HL-60/S4 treated with phorbol 12-myristate 13-acetate at 8.2 ng/mL for 4 days and 3 days (cell line): Measurements from ENCODE around the gene TBC1D7.

Experiments used
- in situ Hi-C: fragments of 300-500 bp; cut with MboI; formaldehyde crosslinking; loops from 2 replicates; pipeline ENCODE4 v1.15.0; 2022; ENCODE audit warnings: low sequenced_read_pairs

Gene TBC1D7

GRCh38 chr6:13297391-13297790 is 30.9 kb downstream of the TBC1D7 start:
- in situ Hi-C loops = no loop called here

- in situ Hi-C loops = no loop called here
These were observed 31.8 kb downstream of the TBC1D7 start for GRCh38 chr6:13296536-13296997.

- in situ Hi-C loops = no loop called here
These were observed 32.8 kb downstream of the TBC1D7 start for GRCh38 chr6:13295576-13295975.

- in situ Hi-C loops = no loop called here
These were observed 33.8 kb downstream of the TBC1D7 start for GRCh38 chr6:13294499-13295069.

GRCh38 chr6:13292774-13293173 is 35.6 kb downstream of the TBC1D7 start:
- in situ Hi-C loops = no loop called here

- in situ Hi-C loops = no loop called here
These were observed 38.0 kb downstream of the TBC1D7 start for GRCh38 chr6:13290335-13290734.

- in situ Hi-C loops = no loop called here
These were observed 38.5 kb downstream of the TBC1D7 start for GRCh38 chr6:13289789-13290318.

- in situ Hi-C loops = no loop called here
These were observed 39.4 kb downstream of the TBC1D7 start for GRCh38 chr6:13288969-13289391.

GRCh38 chr6:13288481-13288880 is 39.9 kb downstream of the TBC1D7 start:
- in situ Hi-C loops = no loop called here

- in situ Hi-C loops = no loop called here
These were observed 41.2 kb downstream of the TBC1D7 start for GRCh38 chr6:13287104-13287503.

- in situ Hi-C loops = no loop called here
These were observed 42.2 kb downstream of the TBC1D7 start for GRCh38 chr6:13286181-13286580.

- in situ Hi-C loops = no loop called here
These were observed 42.6 kb downstream of the TBC1D7 start for GRCh38 chr6:13285705-13286104.

- in situ Hi-C loops = no loop called here
These were observed 43.7 kb downstream of the TBC1D7 start for GRCh38 chr6:13284646-13285045.

GRCh38 chr6:13283331-13283730 is 45.0 kb downstream of the TBC1D7 start:
- in situ Hi-C loops = no loop called here

- in situ Hi-C loops = no loop called here
These were observed 45.8 kb downstream of the TBC1D7 start for GRCh38 chr6:13282393-13283069.

- in situ Hi-C loops = no loop called here
These were observed 46.7 kb downstream of the TBC1D7 start for GRCh38 chr6:13281686-13282085.

GRCh38 chr6:13280254-13280653 is 48.1 kb downstream of the TBC1D7 start:
- in situ Hi-C loops = no loop called here

- in situ Hi-C loops = no loop called here
These were observed 49.3 kb downstream of the TBC1D7 start for GRCh38 chr6:13278991-13279390.

GRCh38 chr6:13278164-13278563 is 50.2 kb downstream of the TBC1D7 start:
- in situ Hi-C loops = no loop called here

- in situ Hi-C loops = no loop called here
These were observed 51.1 kb downstream of the TBC1D7 start for GRCh38 chr6:13277231-13277630.

GRCh38 chr6:13275435-13275989 is 52.8 kb downstream of the TBC1D7 start:
- in situ Hi-C loops = no loop called here
